Endothelial cell of umbilical vein (primary cell): ENCODE results near the gene DNMT1. TPM values are rescaled to one million over a fixed set of nuclear protein-coding genes. Genes with fewer than 3 reads are reported as not detected.

Experiments
- BruUV-seq: library from RNA; stranded (reverse); fragments of 400-500 nt; replicated peaks from 2 replicates; lab custom pipeline; 2021; lab: Mats Ljungman, UMichigan
- CTCF ChIA-PET: fragments of 300-600, 350-600 bp; sonication (Branson Sonifier 250); formaldehyde crosslinking; loops from one replicate; lab custom pipeline; 2021; ENCODE audit warnings: antibody characterized with exemption, inconsistent platforms; lab: Charles Lee
- POLR2A ChIA-PET: fragments of 300-600, 350-600 bp; sonication (Branson Sonifier 250); formaldehyde crosslinking; loops from one replicate; lab custom pipeline; 2021; ENCODE audit warnings: antibody characterized with exemption, inconsistent platforms; lab: Charles Lee
- DNase-seq: peaks from one replicate; pipeline ENCODE4 v3.0.0-alpha.2; 2011; ENCODE audit warnings: low read depth, low spot score
- FAIRE-seq: peaks from 2 replicates; lab custom pipeline; 2011; peaks lifted over from hg19 to GRCh38; lab: Jason Lieb, UNC
- H2AFZ ChIP-seq: 2 replicates; pipeline ENCODE4 v1.6.0; 2012; ENCODE audit warnings: low read depth, low read length, control low read depth, inconsistent platforms
- H3K27ac ChIP-seq: 2 replicates; pipeline ENCODE4 v1.5.1; 2011; ENCODE audit warnings: low read depth, mild to moderate bottlenecking, control low read depth, low read length, moderate library complexity; ENCODE audit not compliant: insufficient read depth
- H3K27me3 ChIP-seq, 2 experiments: 2 replicates each; pipeline versions ENCODE4 v1.6.0 to v1.6.1; 2011; ENCODE audit warnings: low read length in 2 of 2, mixed read lengths in 1 of 2; ENCODE audit not compliant: control insufficient read depth in 2 of 2, insufficient read depth in 2 of 2
- H3K36me3 ChIP-seq, 2 experiments: 2 replicates in 1 of 2; 3 replicates in 1 of 2; pipeline ENCODE4 v1.5.1; 2011; ENCODE audit warnings: low read length in 2 of 2, mild to moderate bottlenecking in 1 of 2, moderate library complexity in 1 of 2; ENCODE audit not compliant: control insufficient read depth in 2 of 2, insufficient read depth in 2 of 2; ENCODE audit errors: extremely low read depth in 1 of 2
- H3K4me1 ChIP-seq: 3 replicates; pipeline ENCODE4 v1.5.1; 2011; ENCODE audit warnings: mild to moderate bottlenecking, low read length; ENCODE audit not compliant: control insufficient read depth, insufficient read depth; ENCODE audit errors: extremely low read depth
- H3K4me2 ChIP-seq: 2 replicates; pipeline ENCODE4 v1.6.1; 2011; ENCODE audit warnings: low read length, control low read depth, mixed read lengths; ENCODE audit not compliant: insufficient read depth
- H3K4me3 ChIP-seq, 3 experiments: fragments of 200-600 bp in 1 of 3; sonication (generic), shearing (Covaris generic) in 1 of 3; replicated peaks in 1 of 3; 2 replicates each; pipeline ENCODE4 v1.5.1; 2011 to 2016; ENCODE audit warnings: control low read depth in 3 of 3, low read length in 3 of 3, mild to moderate bottlenecking in 2 of 3, inconsistent platforms in 1 of 3, low read depth in 1 of 3, moderate library complexity in 1 of 3; ENCODE audit not compliant: insufficient read depth in 1 of 3
- H3K79me2 ChIP-seq: 2 replicates; pipeline ENCODE4 v1.6.0; 2012; ENCODE audit warnings: low read length, inconsistent platforms; ENCODE audit not compliant: control insufficient read depth, insufficient read depth
- H3K9ac ChIP-seq: replicated peaks from 2 replicates; pipeline ENCODE3; 2011; ENCODE audit warnings: low read length, control low read depth; ENCODE audit not compliant: insufficient read depth; ENCODE audit errors: extremely low read depth
- H3K9me1 ChIP-seq: replicated peaks from 3 replicates; pipeline ENCODE4 v1.6.0; 2011; ENCODE audit warnings: mild to moderate bottlenecking, low read length; ENCODE audit not compliant: control insufficient read depth, insufficient read depth; ENCODE audit errors: extremely low read depth
- H3K9me3 ChIP-seq: replicated peaks from 2 replicates; pipeline ENCODE4 v1.5.1; 2012; ENCODE audit warnings: low read length, inconsistent platforms; ENCODE audit not compliant: control insufficient read depth, insufficient read depth
- H4K20me1 ChIP-seq: replicated peaks from 2 replicates; pipeline ENCODE3; 2011; ENCODE audit warnings: mild to moderate bottlenecking, low read length; ENCODE audit not compliant: control insufficient read depth, insufficient read depth; ENCODE audit errors: extremely low read depth
- EZH2 ChIP-seq: IDR thresholded peaks from 2 replicates; pipeline ENCODE4 v1.6.1; 2012; ENCODE audit warnings: borderline replicate concordance, low read depth, mild to moderate bottlenecking, moderate library complexity, low read length, inconsistent platforms; ENCODE audit not compliant: severe bottlenecking
- FOS ChIP-seq: IDR thresholded peaks from 2 replicates; pipeline ENCODE4 v1.6.1; 2011; ENCODE audit warnings: mild to moderate bottlenecking, low read length, moderate library complexity, borderline replicate concordance; ENCODE audit not compliant: insufficient read depth
- GATA2 ChIP-seq: IDR thresholded peaks from 2 replicates; pipeline ENCODE4 v1.7.0; 2011; ENCODE audit warnings: low read depth, mild to moderate bottlenecking, moderate library complexity, mixed read lengths, low read length; ENCODE audit not compliant: insufficient read length, insufficient read depth
- JUN ChIP-seq: IDR thresholded peaks from 2 replicates; pipeline ENCODE4 v1.6.1; 2011; ENCODE audit warnings: borderline replicate concordance, low read depth; ENCODE audit not compliant: insufficient read length, insufficient read depth
- MYC ChIP-seq: IDR thresholded peaks from one replicate; pipeline ENCODE4 v1.6.1; 2011; ENCODE audit warnings: mild to moderate bottlenecking, low read depth, low read length
- POLR2A ChIP-seq: IDR thresholded peaks from 2 replicates; pipeline ENCODE4 v1.6.1; 2012; ENCODE audit warnings: low read depth, mild to moderate bottlenecking, control low read depth, low read length
- POLR2AphosphoS5 ChIP-seq: IDR thresholded peaks from 2 replicates; pipeline ENCODE4 v1.6.1; 2012; ENCODE audit warnings: low read depth, mild to moderate bottlenecking, control low read depth, low read length, moderate library complexity; ENCODE audit not compliant: insufficient read depth
- dilution Hi-C: fragments of 300-500 bp; cut with MboI; formaldehyde crosslinking; loops from one replicate; pipeline ENCODE4 v1.15.0; 2019; ENCODE audit warnings: low sequenced_read_pairs; ENCODE audit not compliant: extremely low pct_ligation_motif_present
- intact Hi-C: fragments of 100-400 bp; cut with micrococcal nuclease; formaldehyde crosslinking; loops from one replicate; pipeline ENCODE4 v1.10.0; 2022
- polyA plus RNA-seq, 4 experiments: library from polyadenylated mRNA; depleted of rRNA in 3 of 4; stranded (reverse) in 3 of 4; unstranded in 1 of 4; fragments of >200 nt; gene quantifications; 2 replicates each; pipeline versions ENCODE4 v1.2.1 to v1.2.3, GENCODE V29; 2011 to 2012; ENCODE audit warnings: missing spikeins in 1 of 4
- total RNA-seq: library from RNA; stranded (reverse); gene quantifications from 2 replicates; pipeline ENCODE4 v1.2.3, GENCODE V29; 2021
- TF ChIP-seq, protein P1 (sequence below): IDR thresholded peaks from 2 replicates; pipeline ENCODE4 v1.6.1; 2011; ENCODE audit not compliant: insufficient read depth, insufficient read length
- TF ChIP-seq, protein P2 (sequence below), 2 donors: IDR thresholded peaks; 1 replicate in 1 of 2; 2 replicates in 1 of 2; pipeline ENCODE4 v1.5.1; 2011; ENCODE audit warnings: low read length in 2 of 2, mild to moderate bottlenecking in 2 of 2, moderate library complexity in 2 of 2, control low read depth in 1 of 2, inconsistent platforms in 1 of 2, low read depth in 1 of 2; ENCODE audit not compliant: insufficient read depth in 1 of 2; ENCODE audit errors: extremely low read depth in 1 of 2

The DNMT1 gene
- total and polyA plus RNA-seq, 2 donors (not counting 3 experiments of a cell fraction or from before 2014, with no cell fraction given), result 53.4 to 165 TPM

GRCh38 chr19:10136936-10137335, 57.8 kb downstream of the DNMT1 start:
- H2AFZ ChIP-seq, result no peak overlapping the region
- no peak overlapping the region for H3K4me2 ChIP-seq
- H3K9ac ChIP-seq, result no peak overlapping the region
- no peaks in the 10 kb centered on the region for H3K79me2 ChIP-seq
- BruUV-seq, result no TSS peak
- H3K4me3 ChIP-seq, result no peak overlapping the region
- FAIRE-seq (no peak), DNase-seq (no peak)
- H3K9me1 ChIP-seq, result no peaks in the 10 kb centered on the region
- TF ChIP-seq FOS (no peak), POLR2AphosphoS5 (no peak), POLR2A (no peak), EZH2 (no peak), JUN (no peak), MYC (no peak), GATA2 (no peak)
- TF ChIP-seq, protein P1, sequence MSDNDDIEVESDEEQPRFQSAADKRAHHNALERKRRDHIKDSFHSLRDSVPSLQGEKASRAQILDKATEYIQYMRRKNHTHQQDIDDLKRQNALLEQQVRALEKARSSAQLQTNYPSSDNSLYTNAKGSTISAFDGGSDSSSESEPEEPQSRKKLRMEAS, result no peak
- TF ChIP-seq, protein P2, sequence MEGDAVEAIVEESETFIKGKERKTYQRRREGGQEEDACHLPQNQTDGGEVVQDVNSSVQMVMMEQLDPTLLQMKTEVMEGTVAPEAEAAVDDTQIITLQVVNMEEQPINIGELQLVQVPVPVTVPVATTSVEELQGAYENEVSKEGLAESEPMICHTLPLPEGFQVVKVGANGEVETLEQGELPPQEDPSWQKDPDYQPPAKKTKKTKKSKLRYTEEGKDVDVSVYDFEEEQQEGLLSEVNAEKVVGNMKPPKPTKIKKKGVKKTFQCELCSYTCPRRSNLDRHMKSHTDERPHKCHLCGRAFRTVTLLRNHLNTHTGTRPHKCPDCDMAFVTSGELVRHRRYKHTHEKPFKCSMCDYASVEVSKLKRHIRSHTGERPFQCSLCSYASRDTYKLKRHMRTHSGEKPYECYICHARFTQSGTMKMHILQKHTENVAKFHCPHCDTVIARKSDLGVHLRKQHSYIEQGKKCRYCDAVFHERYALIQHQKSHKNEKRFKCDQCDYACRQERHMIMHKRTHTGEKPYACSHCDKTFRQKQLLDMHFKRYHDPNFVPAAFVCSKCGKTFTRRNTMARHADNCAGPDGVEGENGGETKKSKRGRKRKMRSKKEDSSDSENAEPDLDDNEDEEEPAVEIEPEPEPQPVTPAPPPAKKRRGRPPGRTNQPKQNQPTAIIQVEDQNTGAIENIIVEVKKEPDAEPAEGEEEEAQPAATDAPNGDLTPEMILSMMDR (IDR thresholded peaks at IDR 0.05; ENCODE audit: extremely low read depth in 1 of 2, insufficient read depth in 1 of 2, low read depth in 1 of 2, low read length in 2 of 2), result no peak
- ChIA-PET CTCF (no interaction called here), POLR2A (no interaction called here)
- peaks cover 10 to 63% of the 10 kb centered on the region in 2 experiments for H3K36me3 ChIP-seq
- intact Hi-C loops, result no loop called here
- H3K27ac ChIP-seq, result no peak overlapping the region
- H3K4me1 ChIP-seq, result no peaks in the 10 kb centered on the region
- H4K20me1 ChIP-seq, result no peaks in the 10 kb centered on the region
- H3K9me3 ChIP-seq, result no peaks in the 10 kb centered on the region
- H3K27me3 ChIP-seq, result no peaks in the 10 kb centered on the region
- dilution Hi-C loops, result no loop called here
